LNCaP clone FGC (cell line): Measurements from ENCODE around the gene ASIC1.
A peak's percentile ranks its signal among the peaks of the same experiment; 100 is the strongest.

Experiments
- DNase-seq: peaks from one replicate; pipeline ENCODE4 v3.0.0-alpha.2; 2011; ENCODE audit warnings: low read depth
- H3K4me3 ChIP-seq: 2 replicates; pipeline ENCODE4 v1.5.1; 2011; ENCODE audit warnings: mild to moderate bottlenecking, low read depth, low read length, control low read depth
- TF ChIP-seq, protein P1 (sequence below): IDR thresholded peaks from 2 replicates; pipeline ENCODE4 v1.5.1; 2012; ENCODE audit warnings: mild to moderate bottlenecking; ENCODE audit not compliant: control insufficient read depth, insufficient read depth; ENCODE audit errors: extremely low read depth

ASIC1 gene

DNA sequence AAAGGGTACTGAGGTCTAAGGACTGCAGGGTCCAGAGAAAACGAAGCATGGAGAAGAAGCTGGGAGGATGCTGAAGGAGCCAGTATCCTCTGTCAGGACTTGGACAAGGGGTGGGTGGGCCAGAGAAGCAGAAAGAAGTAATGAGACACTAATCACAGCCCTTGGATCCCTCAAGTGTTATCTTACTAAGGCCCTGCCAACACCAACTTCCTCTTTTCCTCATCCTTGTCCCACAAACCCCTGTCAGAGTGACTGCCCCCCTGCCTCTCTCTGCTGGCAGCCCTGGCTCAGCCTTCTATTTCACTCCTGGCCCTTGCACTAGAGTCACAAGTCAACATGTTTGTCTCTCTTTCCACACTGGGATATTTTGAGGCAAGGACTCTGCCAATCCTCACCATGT is 3.8 kb upstream of the ASIC1 start:
- TF ChIP-seq, protein P1, sequence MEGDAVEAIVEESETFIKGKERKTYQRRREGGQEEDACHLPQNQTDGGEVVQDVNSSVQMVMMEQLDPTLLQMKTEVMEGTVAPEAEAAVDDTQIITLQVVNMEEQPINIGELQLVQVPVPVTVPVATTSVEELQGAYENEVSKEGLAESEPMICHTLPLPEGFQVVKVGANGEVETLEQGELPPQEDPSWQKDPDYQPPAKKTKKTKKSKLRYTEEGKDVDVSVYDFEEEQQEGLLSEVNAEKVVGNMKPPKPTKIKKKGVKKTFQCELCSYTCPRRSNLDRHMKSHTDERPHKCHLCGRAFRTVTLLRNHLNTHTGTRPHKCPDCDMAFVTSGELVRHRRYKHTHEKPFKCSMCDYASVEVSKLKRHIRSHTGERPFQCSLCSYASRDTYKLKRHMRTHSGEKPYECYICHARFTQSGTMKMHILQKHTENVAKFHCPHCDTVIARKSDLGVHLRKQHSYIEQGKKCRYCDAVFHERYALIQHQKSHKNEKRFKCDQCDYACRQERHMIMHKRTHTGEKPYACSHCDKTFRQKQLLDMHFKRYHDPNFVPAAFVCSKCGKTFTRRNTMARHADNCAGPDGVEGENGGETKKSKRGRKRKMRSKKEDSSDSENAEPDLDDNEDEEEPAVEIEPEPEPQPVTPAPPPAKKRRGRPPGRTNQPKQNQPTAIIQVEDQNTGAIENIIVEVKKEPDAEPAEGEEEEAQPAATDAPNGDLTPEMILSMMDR, result no peak
- H3K4me3 ChIP-seq, result no peak overlapping the region
- no peak for DNase-seq

DNA sequence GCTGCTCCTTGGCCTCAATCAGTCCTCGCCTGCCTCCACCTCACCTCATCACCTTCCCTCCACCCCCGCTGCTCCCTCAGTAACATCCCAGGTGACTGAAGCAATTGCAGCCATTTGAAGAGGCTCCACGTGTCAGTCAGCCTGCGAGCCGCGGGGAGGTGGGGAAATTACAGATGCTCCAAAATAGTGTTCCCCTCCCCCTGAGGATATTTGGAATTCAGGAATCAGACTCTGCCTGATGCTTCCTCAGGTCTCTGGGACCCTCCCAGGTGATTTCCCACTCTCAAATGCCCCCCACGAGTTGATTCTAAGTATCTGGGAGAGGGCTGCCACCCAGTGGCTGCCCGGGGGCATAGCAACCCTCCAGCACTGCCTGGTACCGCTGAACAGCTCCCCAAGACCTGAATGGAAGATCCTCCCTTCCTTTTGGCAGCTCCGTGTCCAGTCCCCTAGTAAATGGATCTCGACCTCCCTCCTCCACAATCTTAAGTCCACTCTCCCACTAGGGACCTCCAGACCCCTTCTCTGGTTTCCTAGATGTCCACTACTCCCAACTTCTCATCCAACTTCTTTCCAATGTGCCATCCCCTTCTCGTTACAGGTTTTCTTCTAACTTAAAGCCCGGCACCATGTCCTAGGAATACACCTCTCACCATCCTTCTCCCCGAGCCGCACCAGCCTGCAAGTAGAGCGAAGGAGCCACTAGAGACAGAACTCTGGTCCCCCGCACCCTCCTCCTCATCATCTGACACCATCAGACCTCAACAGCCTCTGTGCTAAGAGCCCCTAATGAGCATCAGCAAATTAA is 1.4 kb upstream of the ASIC1 start:
- DNase-seq, result no peak
- TF ChIP-seq, protein P1, result peak; percentile 76
- no peak overlapping the region for H3K4me3 ChIP-seq

DNA sequence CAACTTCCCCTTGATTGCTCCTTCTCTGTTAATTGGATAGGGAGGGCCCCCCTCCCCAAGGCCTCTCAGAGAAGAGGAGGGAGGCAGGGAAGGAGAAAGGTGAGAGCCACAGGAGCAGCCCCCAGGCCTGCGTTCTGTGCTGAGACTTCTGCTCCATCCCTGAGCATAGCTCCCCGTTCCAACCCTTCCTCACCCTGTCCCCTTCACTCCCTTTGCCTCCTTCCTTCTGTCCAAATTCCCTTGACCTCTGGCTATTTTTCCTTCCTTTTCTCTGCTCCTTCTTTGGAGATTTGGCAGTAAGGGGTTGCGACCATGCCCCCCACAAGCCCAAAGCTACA is 788 bp upstream of the ASIC1 start:
- H3K4me3 ChIP-seq, result peak overlapping the region; percentile 69
- TF ChIP-seq, protein P1, result no peak
- no peak for DNase-seq

DNA sequence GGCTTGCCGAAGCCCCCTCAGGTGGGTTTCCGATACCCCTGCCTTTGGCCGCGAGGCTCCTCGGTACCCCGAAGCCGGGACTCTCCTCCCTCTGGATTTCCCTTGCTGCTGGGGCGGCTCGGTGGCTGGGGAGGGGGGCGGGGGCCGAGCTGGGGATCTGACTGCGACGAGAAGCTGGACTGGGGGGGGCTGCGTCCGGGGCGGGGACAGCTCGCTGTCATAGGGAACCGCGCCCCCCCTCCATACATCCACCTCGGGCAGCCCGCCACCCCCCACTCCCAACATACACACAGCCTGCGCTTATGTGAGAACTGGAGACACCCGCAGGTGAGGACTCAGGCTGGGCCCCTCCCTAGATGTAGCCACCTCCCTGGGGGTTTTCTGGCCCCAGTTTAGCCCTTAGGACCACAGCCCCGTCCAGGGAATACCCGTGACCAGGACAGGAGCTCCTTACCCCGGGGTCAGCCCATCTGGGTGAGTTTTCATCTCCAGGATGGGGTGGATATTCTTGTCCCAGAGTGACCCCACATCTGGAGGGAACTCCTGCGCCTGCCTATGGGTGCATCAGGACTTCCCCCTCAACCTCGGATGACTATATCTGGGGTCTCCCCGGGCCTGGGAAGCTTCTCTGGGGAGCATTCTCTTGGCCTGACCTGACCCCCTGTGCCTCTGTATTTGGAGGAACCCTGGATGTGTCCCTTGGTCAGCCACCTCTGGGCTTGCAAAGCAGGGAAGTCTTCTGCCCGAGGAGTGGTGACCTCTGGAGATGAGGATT is 687 bp downstream of the ASIC1 start:
- TF ChIP-seq, protein P1, result no peak
- DNase-seq, result no peak
- H3K4me3 ChIP-seq, result peak overlapping the region; percentile 69

DNA sequence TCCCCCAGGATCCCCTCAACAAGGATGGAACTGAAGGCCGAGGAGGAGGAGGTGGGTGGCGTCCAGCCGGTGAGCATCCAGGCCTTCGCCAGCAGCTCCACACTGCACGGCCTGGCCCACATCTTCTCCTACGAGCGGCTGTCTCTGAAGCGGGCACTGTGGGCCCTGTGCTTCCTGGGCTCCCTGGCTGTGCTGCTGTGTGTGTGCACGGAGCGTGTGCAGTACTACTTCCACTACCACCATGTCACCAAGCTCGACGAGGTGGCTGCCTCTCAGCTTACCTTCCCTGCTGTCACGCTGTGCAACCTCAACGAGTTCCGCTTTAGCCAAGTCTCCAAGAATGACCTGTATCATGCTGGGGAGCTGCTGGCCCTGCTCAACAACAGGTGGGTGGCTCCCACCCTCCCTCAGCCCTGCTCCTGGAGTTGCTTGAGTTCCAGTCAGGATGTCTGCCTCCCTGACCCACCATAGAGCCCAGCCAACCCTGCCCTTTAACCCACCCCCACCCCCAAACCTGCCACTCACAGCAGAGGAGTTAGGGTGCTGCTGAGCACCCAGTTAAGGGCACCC is 1.4 kb downstream of the ASIC1 start:
- DNase-seq, result no peak
- TF ChIP-seq, protein P1, result no peak

DNA sequence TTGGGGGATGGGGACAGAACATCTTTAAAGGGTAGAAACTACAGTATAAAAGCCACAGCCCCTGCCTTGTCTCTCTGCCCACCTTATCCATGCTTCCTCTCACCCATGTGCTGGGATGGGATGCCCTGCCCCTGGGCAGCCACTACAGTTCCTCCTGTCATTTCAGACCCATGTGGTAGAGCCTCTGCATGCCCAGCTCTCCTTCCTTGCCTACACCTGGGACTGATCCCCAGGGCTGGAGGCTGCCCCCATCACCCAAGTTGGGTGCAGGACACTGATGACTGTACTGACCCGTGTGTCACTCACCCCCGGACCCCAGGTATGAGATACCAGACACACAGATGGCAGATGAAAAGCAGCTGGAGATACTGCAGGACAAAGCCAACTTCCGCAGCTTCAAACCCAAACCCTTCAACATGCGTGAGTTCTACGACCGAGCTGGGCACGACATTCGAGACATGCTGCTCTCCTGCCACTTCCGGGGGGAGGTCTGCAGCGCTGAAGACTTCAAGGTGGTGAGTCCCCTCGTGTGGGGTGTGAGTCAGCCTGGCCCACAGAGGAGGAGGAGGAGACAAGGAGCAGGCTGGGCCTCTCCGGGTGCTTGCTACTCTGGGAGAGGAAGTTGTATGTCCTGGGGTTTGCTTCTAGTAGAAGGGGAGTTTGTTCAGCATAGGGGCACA is 2.2 kb downstream of the ASIC1 start:
- TF ChIP-seq, protein P1, result no peak
- H3K4me3 ChIP-seq, result no peak overlapping the region
- DNase-seq, result no peak

More for the DNA sequence above, 1.4 kb downstream of the ASIC1 start:
- no peak overlapping the region for H3K4me3 ChIP-seq
